HG03354 (cell line): ENCODE data around the gene KCNMA1.

Experiments
- ATAC-seq: cut with Tn5 transposase; IDR thresholded peaks from one replicate; pipeline ENCODE4 v1.9.1; 2021; ENCODE audit warnings: mild to moderate bottlenecking; ENCODE audit not compliant: unreplicated experiment, poor library complexity, severe bottlenecking

Gene KCNMA1

GRCh38 chr10:77175631-77176222 is 461.9 kb downstream of the KCNMA1 start:
- ATAC-seq = no peak

DNA sequence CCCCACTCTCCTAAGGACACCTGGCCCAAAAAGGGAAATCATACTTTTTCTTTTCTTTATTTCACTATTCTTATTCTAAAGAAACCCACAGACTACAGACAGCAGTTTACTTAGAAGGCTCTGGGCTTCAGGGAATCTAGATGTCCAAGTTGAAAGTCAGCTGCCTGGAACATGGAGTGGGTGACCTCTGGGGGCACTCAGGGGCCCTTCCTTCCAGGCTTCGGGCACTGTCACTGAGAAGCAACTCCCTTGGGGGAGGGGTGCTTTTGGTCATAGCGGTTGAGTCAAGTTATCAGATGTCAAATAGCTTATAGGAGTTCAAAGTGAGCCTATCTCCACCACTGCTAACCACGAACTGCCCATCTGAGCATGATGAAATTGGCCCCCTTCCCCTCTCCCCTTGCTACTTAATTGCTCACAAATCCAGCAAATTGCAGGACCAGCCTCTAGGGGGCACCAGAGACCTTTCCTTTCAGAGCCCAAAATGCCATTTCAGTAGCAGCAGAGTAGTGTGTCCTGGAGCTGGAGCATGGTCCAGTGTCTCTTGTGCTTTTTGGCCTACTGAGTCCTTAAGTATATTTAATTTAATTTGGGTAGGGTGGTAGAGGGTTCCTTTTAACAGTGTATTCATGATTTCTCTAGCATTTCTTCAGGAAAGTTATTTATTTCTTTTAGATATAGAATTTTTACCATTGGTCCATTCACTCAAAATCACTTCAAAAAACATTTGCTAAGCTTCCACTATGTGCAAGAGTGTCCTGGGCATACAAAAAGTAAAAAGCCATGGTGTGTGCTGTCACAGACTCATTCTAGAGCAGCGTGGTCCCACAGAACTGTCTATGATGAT is 463.8 kb downstream of the KCNMA1 start:
- ATAC-seq = no peak

DNA sequence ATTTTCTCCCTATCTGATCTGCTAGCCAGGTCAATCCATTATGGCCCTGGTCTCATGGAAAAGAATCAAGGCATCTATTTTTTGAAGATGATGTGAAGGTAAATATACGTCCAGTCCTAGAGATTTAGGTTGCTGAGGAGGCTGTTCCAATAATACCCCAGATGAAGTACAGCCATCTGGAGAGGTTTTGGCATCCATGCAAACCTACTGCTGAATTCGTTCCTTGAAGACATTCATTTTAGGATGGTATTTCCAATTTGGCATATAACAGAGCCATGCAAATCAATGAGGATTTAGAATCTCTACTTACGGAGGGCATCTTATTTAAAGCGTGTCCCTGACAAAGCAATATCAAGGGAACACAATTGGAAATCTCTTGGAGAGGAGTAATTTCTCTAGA is 465.5 kb downstream of the KCNMA1 start:
- ATAC-seq = no peak

GRCh38 chr10:77168861-77169260 is 468.7 kb downstream of the KCNMA1 start:
- no peak for ATAC-seq

GRCh38 chr10:77168161-77168560 is 469.4 kb downstream of the KCNMA1 start:
- ATAC-seq = no peak

GRCh38 chr10:77165445-77166208 is 472.0 kb downstream of the KCNMA1 start:
- peak; percentile 66 for ATAC-seq

- no peak for ATAC-seq
These were observed 472.8 kb downstream of the KCNMA1 start for GRCh38 chr10:77164616-77165311.

DNA sequence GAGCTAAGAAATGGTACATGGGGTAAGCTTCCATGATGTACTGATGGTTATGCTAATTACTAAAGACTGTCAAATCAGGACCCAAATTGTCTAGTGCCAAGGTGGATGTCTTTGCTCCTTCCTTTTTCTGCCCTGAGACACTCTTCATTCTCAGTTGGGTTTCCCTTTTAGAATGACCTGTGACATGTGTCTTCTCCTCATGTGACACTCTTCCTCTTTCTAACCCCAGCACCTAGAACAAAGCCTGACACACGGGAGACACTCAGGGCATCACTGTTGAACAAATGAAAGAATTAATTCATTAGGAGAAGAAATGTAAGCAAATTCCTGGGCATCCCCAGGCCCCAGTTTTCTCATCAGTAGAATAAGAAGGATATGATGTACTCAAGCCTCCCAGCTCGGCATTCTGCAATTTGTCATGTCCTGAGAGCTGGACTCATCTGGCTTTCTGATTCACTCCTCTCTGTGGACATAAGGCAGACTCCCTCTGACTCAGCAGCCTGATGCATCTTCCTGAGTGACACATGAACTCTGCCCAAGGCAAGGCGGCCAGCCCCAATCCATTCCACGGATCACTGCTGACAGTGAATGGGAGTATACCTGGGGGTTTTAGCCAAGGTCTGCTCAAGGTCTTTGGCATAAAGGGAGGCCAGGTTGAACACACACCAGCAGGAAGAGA is 473.8 kb downstream of the KCNMA1 start:
- ATAC-seq = no peak

DNA sequence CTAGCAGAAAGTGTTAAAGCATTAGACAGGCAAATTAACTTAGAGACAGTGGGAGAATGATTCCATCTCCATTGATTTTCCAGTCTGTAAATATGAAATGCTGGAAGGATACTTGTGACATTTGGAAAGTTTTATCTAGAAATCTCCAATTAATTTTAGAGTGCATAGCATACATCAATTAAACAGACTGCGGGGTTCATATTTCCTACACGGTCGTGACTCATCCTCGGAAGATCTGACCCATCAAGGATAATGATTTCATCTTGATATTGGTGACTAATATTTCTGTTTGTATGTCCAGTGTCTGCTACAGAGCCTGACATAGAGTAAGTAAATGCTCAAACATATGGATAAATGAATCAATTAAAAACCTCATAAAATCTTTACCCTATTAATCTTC is 474.9 kb downstream of the KCNMA1 start:
- no peak for ATAC-seq

GRCh38 chr10:77160679-77161078 is 476.9 kb downstream of the KCNMA1 start:
- no peak for ATAC-seq

DNA sequence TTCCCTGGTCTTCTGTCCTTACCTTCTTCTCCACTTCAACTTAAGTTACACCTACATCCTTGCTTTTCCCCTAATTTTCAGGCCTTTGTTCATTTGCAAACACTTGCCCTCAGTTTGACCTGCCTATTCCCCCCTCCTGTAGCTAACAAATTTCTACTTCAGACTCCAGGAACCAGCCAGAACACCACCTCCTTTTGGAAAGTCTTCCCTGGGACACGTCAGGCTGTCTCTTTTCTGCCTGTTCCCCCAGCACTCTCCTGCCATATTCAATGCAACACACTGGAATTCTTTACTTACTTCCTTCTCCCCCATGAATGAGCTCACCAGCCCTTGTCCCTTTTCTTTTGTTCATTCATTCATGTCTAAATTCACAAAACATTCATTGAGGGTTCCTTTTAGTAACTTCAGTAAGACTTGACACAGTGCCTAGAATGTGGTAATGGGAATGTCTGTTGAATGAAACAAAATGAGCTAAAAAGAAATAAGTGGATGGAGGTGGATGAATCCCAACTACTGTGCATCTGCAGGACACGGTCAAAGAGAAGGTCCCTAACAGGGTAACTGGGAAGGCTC is 478.0 kb downstream of the KCNMA1 start:
- no peak for ATAC-seq

DNA sequence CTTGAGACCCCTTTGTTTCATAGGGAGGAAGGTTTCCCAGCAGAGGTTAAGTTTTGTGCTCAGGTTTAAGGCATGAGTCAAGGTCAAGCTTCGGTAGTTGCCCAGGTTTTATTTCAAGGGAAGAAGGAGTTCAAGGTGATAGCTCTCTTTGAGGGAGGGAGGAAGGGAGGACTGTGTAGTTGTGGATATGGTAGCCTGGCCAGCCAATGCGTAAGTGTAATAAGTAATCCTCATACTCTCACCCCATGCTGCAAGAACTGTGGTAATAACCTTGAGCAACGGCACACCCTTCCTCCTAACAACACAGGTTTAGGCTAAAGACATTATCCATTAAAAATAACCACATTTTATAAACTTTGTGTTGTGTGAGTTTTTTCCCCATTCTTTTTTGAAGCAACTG is 478.9 kb downstream of the KCNMA1 start:
- no peak for ATAC-seq

DNA sequence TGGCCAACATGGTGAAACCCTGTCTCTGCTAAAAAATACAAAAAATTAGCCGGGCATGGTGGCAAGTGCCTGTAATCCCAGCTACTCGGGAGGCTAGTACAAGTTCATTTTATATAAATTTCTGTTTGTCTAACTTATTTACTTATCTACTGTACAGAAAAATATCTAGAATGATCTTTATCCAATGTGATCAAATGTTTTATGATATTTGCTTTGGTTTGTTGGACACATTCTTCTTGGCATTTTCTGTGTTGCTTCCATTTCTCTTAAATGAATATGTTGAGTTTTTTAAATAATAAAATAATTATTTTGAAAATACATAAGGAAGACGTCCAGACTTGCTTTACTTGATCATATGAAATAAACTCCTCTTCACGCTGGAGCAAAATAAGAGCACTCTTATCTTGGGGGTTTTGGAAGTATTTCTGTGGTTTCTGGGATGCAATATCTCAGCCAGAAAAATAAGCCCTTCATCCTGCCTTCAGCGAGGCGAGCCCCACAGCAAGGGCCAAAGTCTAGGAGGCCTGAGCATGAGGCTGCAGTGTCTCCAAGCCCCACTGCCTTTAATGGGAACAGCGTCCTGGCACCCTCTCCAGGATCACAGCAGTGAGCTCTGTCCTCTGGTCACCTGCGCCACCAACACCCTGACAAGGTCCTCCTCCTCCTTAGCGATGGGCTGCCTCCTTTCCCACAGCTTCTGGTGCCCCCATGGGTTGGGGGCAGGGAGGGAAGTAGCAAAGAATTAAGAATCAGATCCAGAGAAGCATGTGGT is 480.2 kb downstream of the KCNMA1 start:
- ATAC-seq = no peak

GRCh38 chr10:77156406-77156879 is 481.2 kb downstream of the KCNMA1 start:
- no peak for ATAC-seq

- ATAC-seq = no peak
These were observed 485.4 kb downstream of the KCNMA1 start for GRCh38 chr10:77152256-77152655.

DNA sequence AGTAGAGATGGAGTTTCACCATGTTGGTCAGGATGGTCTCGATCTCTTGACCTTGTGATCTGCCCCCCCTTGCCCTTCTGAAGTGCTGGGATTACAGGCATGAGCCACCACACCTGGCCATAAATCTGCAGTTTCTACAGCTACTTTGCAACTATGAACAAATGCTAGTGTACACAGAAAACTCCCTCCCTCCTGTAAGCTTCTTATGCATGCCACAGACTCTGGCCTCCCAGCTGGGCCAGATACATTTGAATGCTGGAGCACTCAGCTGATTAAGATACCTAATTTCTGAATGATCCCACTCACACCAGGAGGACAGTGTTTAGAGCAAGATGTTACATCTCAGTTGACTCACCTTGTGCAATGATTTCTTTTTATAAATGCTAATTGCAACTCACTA is 486.2 kb downstream of the KCNMA1 start:
- ATAC-seq = no peak

- no peak for ATAC-seq
These were observed 487.9 kb downstream of the KCNMA1 start for GRCh38 chr10:77149706-77150105.

- ATAC-seq = no peak
These were observed 488.6 kb downstream of the KCNMA1 start for GRCh38 chr10:77149001-77149400.
